Parathyroid adenoma (tissue), 2 donors: Measurements from ENCODE around the gene PNP.
A peak's percentile ranks its signal among the peaks of the same experiment; 100 is the strongest.
"Not testable (repeated sequence)": the region's sequence is repeated elsewhere in the genome, so short reads cannot be mapped to it uniquely, and the experiment has no call there.

Source experiments
- H2AFZ ChIP-seq: fragments of 300-600 bp; sonication (generic); one replicate; pipeline ENCODE4 v1.7.0; 2017; ENCODE audit warnings: antibody characterized with exemption, mild to moderate bottlenecking
- H3K27ac ChIP-seq: fragments of 300-600 bp; sonication (generic); one replicate; pipeline ENCODE4 v1.7.0; 2017
- H3K27me3 ChIP-seq: fragments of 300-600 bp; sonication (generic); one replicate; pipeline ENCODE4 v1.7.0; 2017; ENCODE audit warnings: low read length; ENCODE audit not compliant: control insufficient read depth, insufficient read depth
- H3K36me3 ChIP-seq: fragments of 300-600 bp; sonication (generic); one replicate; pipeline ENCODE4 v1.7.0; 2017; ENCODE audit warnings: low read length; ENCODE audit not compliant: control insufficient read depth, insufficient read depth
- H3K4me1 ChIP-seq: fragments of 300-600 bp; sonication (generic); one replicate; pipeline ENCODE4 v1.7.0; 2017; ENCODE audit warnings: control low read depth
- H3K4me2 ChIP-seq: fragments of 300-600 bp; sonication (generic); one replicate; pipeline ENCODE4 v1.7.0; 2017; ENCODE audit warnings: low read length
- H3K4me3 ChIP-seq: fragments of 300-600 bp; sonication (generic); one replicate; pipeline ENCODE4 v1.7.0; 2017; ENCODE audit warnings: low read depth, low read length
- H3K79me2 ChIP-seq: fragments of 300-600 bp; sonication (generic); one replicate; pipeline ENCODE4 v1.7.0; 2017; ENCODE audit warnings: control low read depth
- H3K9ac ChIP-seq: fragments of 300-600 bp; sonication (generic); one replicate; pipeline ENCODE4 v1.7.0; 2017; ENCODE audit warnings: mild to moderate bottlenecking
- H3K9me3 ChIP-seq: fragments of 300-600 bp; sonication (generic); one replicate; pipeline ENCODE4 v1.7.0; 2017; ENCODE audit warnings: low read length; ENCODE audit not compliant: control insufficient read depth
- CTCF ChIP-seq: fragments of 300-600 bp; sonication (generic); IDR thresholded peaks from one replicate; pipeline ENCODE4 v1.7.0; 2017; ENCODE audit warnings: antibody characterized with exemption, mild to moderate bottlenecking
- donor health status: primary hyperparathyroidism.

The PNP gene

GRCh38 chr14:20440465-20440864, 28.7 kb upstream of the PNP start:
- Histone ChIP-seq H3K27ac (no peak overlapping the region), H3K27me3 (no peaks in the 10 kb centered on the region), H3K4me2 (no peak overlapping the region), H3K4me3 (no peak overlapping the region), H3K79me2 (no peaks in the 10 kb centered on the region), H3K4me1 (peaks cover 5% of the 10 kb centered on the region), H3K9ac (no peak overlapping the region), H2AFZ (peak overlapping the region; percentile 41), H3K36me3 (no peaks in the 10 kb centered on the region), H3K9me3 (no peaks in the 10 kb centered on the region)
- no peak for TF ChIP-seq CTCF

- Histone ChIP-seq H3K4me1 (peaks cover 5% of the 10 kb centered on the region), H3K27me3 (no peaks in the 10 kb centered on the region), H3K9ac (no peak overlapping the region), H3K4me3 (no peak overlapping the region), H3K27ac (no peak overlapping the region), H3K4me2 (no peak overlapping the region), H3K9me3 (no peaks in the 10 kb centered on the region), H2AFZ (peak overlapping the region; percentile 41), H3K36me3 (no peaks in the 10 kb centered on the region), H3K79me2 (no peaks in the 10 kb centered on the region)
- no peak for TF ChIP-seq CTCF
These were observed 28.3 kb upstream of the PNP start for GRCh38 chr14:20440882-20441281.

GRCh38 chr14:20441461-20441860, 27.7 kb upstream of the PNP start:
- H3K9ac ChIP-seq = no peak overlapping the region
- H3K9me3 ChIP-seq = no peaks in the 10 kb centered on the region
- H3K27ac ChIP-seq = no peak overlapping the region
- H2AFZ ChIP-seq = no peak overlapping the region
- H3K4me3 ChIP-seq = no peak overlapping the region
- peaks cover 5% of the 10 kb centered on the region for H3K4me1 ChIP-seq
- no peak for TF ChIP-seq CTCF
- no peaks in the 10 kb centered on the region for H3K79me2 ChIP-seq
- no peaks in the 10 kb centered on the region for H3K27me3 ChIP-seq
- H3K36me3 ChIP-seq = no peaks in the 10 kb centered on the region
- H3K4me2 ChIP-seq = no peak overlapping the region

GRCh38 chr14:20443650-20444049, 25.6 kb upstream of the PNP start:
- H3K4me3 ChIP-seq, H3K4me1 ChIP-seq, H3K27ac ChIP-seq: not testable (repeated sequence)

GRCh38 chr14:20446889-20447288, 22.3 kb upstream of the PNP start:
- Histone ChIP-seq H3K9ac (no peak overlapping the region), H3K9me3 (no peaks in the 10 kb centered on the region), H3K4me2 (no peak overlapping the region), H2AFZ (no peak overlapping the region), H3K4me1 (no peaks in the 10 kb centered on the region), H3K27me3 (no peaks in the 10 kb centered on the region), H3K36me3 (no peaks in the 10 kb centered on the region), H3K4me3 (no peak overlapping the region), H3K79me2 (no peaks in the 10 kb centered on the region), H3K27ac (no peak overlapping the region)
- TF ChIP-seq CTCF = no peak

More at GRCh38 chr14:20443650-20444049, 25.6 kb upstream of the PNP start:
- H2AFZ ChIP-seq, H3K79me2 ChIP-seq, H3K9ac ChIP-seq, H3K9me3 ChIP-seq, H3K27me3 ChIP-seq, H3K36me3 ChIP-seq, H3K4me2 ChIP-seq: not testable (repeated sequence)

GRCh38 chr14:20452831-20453230, 16.4 kb upstream of the PNP start:
- not testable (repeated sequence) for H3K4me2 ChIP-seq, H2AFZ ChIP-seq, H3K4me3 ChIP-seq, H3K9ac ChIP-seq, H3K36me3 ChIP-seq, H3K9me3 ChIP-seq, H3K79me2 ChIP-seq, H3K27ac ChIP-seq, H3K4me1 ChIP-seq, H3K27me3 ChIP-seq
